Measurements from ENCODE around the gene IGFN1. TPM values are rescaled to one million over a fixed set of nuclear protein-coding genes. Genes with fewer than 3 reads are reported as not detected.

Gene IGFN1
- total and polyA plus RNA-seq, 9 donors: 0.05 to 1.6 (median 0.51) TPM; not detected in 2

GRCh38 chr1:201270616-201271390 lies 80.2 kb downstream of the IGFN1 start:
- Histone ChIP-seq H3K4me3 (no peak overlapping the region), H3K36me3 (no peaks in the 10 kb centered on the region), H3K9me3 (no peaks in the 10 kb centered on the region), H3K27ac (no peak overlapping the region), H3K4me1 (ENCODE audit: insufficient read depth) (no peaks in the 10 kb centered on the region), H3K27me3 (no peaks in the 10 kb centered on the region)
- no peak for TF ChIP-seq POLR2A (IDR thresholded peaks at IDR 0.05)
- TF ChIP-seq CTCF (IDR thresholded peaks at IDR 0.05): no peak
- TF ChIP-seq EP300 (IDR thresholded peaks at IDR 0.05): no peak
- intact Hi-C loops (cut with DNase I): no loop called here
- 81 to 87% (median 82%) methylated on average over 6 of the region's 6 CpGs for WGBS, 3 donors
- DNase-seq: no peak

GRCh38 chr1:201272799-201273198 lies 82.2 kb downstream of the IGFN1 start:
- no peaks in the 10 kb centered on the region for H3K4me1 ChIP-seq (ENCODE audit: insufficient read depth)
- intact Hi-C loops (cut with DNase I): no loop called here
- no peaks in the 10 kb centered on the region for H3K27me3 ChIP-seq
- 85 to 87% (median 87%) methylated on average over 10 of the region's 10 CpGs for WGBS, 3 donors
- no peak for DNase-seq
- H3K27ac ChIP-seq: no peak overlapping the region
- no peak overlapping the region for H3K4me3 ChIP-seq
- H3K9me3 ChIP-seq: no peaks in the 10 kb centered on the region
- TF ChIP-seq CTCF (IDR thresholded peaks at IDR 0.05) (no peak), POLR2A (IDR thresholded peaks at IDR 0.05) (no peak), EP300 (IDR thresholded peaks at IDR 0.05) (no peak)
- H3K36me3 ChIP-seq: no peaks in the 10 kb centered on the region

GRCh38 chr1:201274616-201275252 lies 84.1 kb downstream of the IGFN1 start:
- Histone ChIP-seq H3K4me1 (ENCODE audit: insufficient read depth) (no peaks in the 10 kb centered on the region), H3K27ac (no peak overlapping the region), H3K9me3 (no peaks in the 10 kb centered on the region), H3K36me3 (no peaks in the 10 kb centered on the region), H3K27me3 (no peaks in the 10 kb centered on the region), H3K4me3 (no peak overlapping the region)
- intact Hi-C loops (cut with DNase I): no loop called here
- DNase-seq: no peak
- 89 to 96% (median 93%) methylated on average over 12 of the region's 12 CpGs for WGBS, 3 donors
- TF ChIP-seq EP300 (IDR thresholded peaks at IDR 0.05) (no peak), CTCF (IDR thresholded peaks at IDR 0.05) (no peak), POLR2A (IDR thresholded peaks at IDR 0.05) (no peak)

- intact Hi-C loops (cut with DNase I): no loop called here
- 65 to 74% (median 71%) methylated on average over 14 to 15 of the region's 15 CpGs for WGBS, 3 donors
- TF ChIP-seq EP300 (IDR thresholded peaks at IDR 0.05): no peak
- Histone ChIP-seq H3K27me3 (no peaks in the 10 kb centered on the region), H3K4me1 (ENCODE audit: insufficient read depth) (no peaks in the 10 kb centered on the region), H3K9me3 (no peaks in the 10 kb centered on the region), H3K36me3 (no peaks in the 10 kb centered on the region), H3K27ac (no peak overlapping the region), H3K4me3 (no peak overlapping the region)
- DNase-seq: no peak
Measured at GRCh38 chr1:201275253-201275666, 84.6 kb downstream of the IGFN1 start.

- Histone ChIP-seq H3K9me3 (no peaks in the 10 kb centered on the region), H3K4me1 (ENCODE audit: insufficient read depth) (no peaks in the 10 kb centered on the region), H3K27me3 (no peaks in the 10 kb centered on the region), H3K4me3 (no peak overlapping the region), H3K27ac (no peak overlapping the region), H3K36me3 (no peaks in the 10 kb centered on the region)
- no peak for DNase-seq
- intact Hi-C loops (cut with DNase I): no loop called here
- TF ChIP-seq CTCF (IDR thresholded peaks at IDR 0.05): no peak
- no peak for TF ChIP-seq EP300 (IDR thresholded peaks at IDR 0.05)
- no peak for TF ChIP-seq POLR2A (IDR thresholded peaks at IDR 0.05)
- WGBS, 3 donors: 76 to 83% (median 77%) methylated on average over 6 of the region's 6 CpGs
Measured at GRCh38 chr1:201276891-201277290, 86.3 kb downstream of the IGFN1 start.
